Stimulated activated naive CD8-positive, alpha-beta T cell treated with anti-CD3 and anti-CD28 coated beads, Interleukin-15, amount 100 ng/mL, for 72 hours (primary cell): Measurements from ENCODE around the gene PDE3B.
A peak's percentile ranks its signal among the peaks of the same experiment; 100 is the strongest.

Experiments
- ATAC-seq: fragments of 150-1000 bp; cut with Tn5 transposase; 2 replicates; pipeline ENCODE4 v1.10.0; 2021; ENCODE audit warnings: mild to moderate bottlenecking, moderate library complexity
- DNase-seq, 2 donors: peaks; one replicate each; pipeline ENCODE4 v3.0.0; 2021 to 2022
- H3K27ac Mint-ChIP-seq, 2 donors: one replicate each; pipeline ENCODE4 v1.8.0; 2022; ENCODE audit warnings: mild to moderate bottlenecking in 2 of 2, mixed read lengths in 2 of 2, moderate library complexity in 2 of 2
- H3K27me3 Mint-ChIP-seq: one replicate; pipeline ENCODE4 v1.8.0; 2022; ENCODE audit warnings: mixed read lengths
- H3K4me1 Mint-ChIP-seq: one replicate; pipeline ENCODE4 v1.8.0; 2022; ENCODE audit warnings: mild to moderate bottlenecking, mixed read lengths
- H3K4me3 Mint-ChIP-seq, 2 donors: one replicate each; pipeline ENCODE4 v1.8.0; 2022; ENCODE audit warnings: mild to moderate bottlenecking in 2 of 2, mixed read lengths in 2 of 2, moderate library complexity in 1 of 2
- H3K9me3 Mint-ChIP-seq, 2 donors: one replicate each; pipeline ENCODE4 v1.8.0; 2022; ENCODE audit warnings: mixed read lengths in 2 of 2

The PDE3B gene

GRCh38 chr11:14906578-14906977, 263.0 kb downstream of the PDE3B start:
- peak overlapping the region; percentile 93 to 95 for H3K4me3 Mint-ChIP-seq
- H3K9me3 Mint-ChIP-seq = no peaks in the 10 kb centered on the region
- H3K27ac Mint-ChIP-seq = no peak overlapping the region
- no peaks in the 10 kb centered on the region for H3K27me3 Mint-ChIP-seq
- no peak for ATAC-seq
- DNase-seq = peak; percentile 15 to 27
- peaks cover 52% of the 10 kb centered on the region for H3K4me1 Mint-ChIP-seq

GRCh38 chr11:14906993-14907392, 263.4 kb downstream of the PDE3B start:
- peaks cover 52% of the 10 kb centered on the region for H3K4me1 Mint-ChIP-seq
- DNase-seq (no peak), ATAC-seq (no peak)
- H3K4me3 Mint-ChIP-seq = peak overlapping the region in 1 of 2 donors; percentile 93
- no peaks in the 10 kb centered on the region for H3K9me3 Mint-ChIP-seq
- H3K27ac Mint-ChIP-seq = no peak overlapping the region
- H3K27me3 Mint-ChIP-seq = no peaks in the 10 kb centered on the region

- H3K27me3 Mint-ChIP-seq = no peaks in the 10 kb centered on the region
- ATAC-seq (peak; percentile 64), DNase-seq (peak; percentile 79 to 83)
- no peak overlapping the region for H3K27ac Mint-ChIP-seq
- no peaks in the 10 kb centered on the region for H3K9me3 Mint-ChIP-seq
- H3K4me3 Mint-ChIP-seq = peak overlapping the region; percentile 57 to 60
- peaks cover 50% of the 10 kb centered on the region for H3K4me1 Mint-ChIP-seq
Observed at GRCh38 chr11:14907411-14908213, 264.0 kb downstream of the PDE3B start.

- no peaks in the 10 kb centered on the region for H3K9me3 Mint-ChIP-seq
- ATAC-seq (no peak), DNase-seq (peak in 1 of 2 donors; percentile 21)
- no peaks in the 10 kb centered on the region for H3K27me3 Mint-ChIP-seq
- H3K27ac Mint-ChIP-seq = no peak overlapping the region
- peak overlapping the region in 1 of 2 donors; percentile 42 for H3K4me3 Mint-ChIP-seq
- H3K4me1 Mint-ChIP-seq = peaks cover 46% of the 10 kb centered on the region
Observed at GRCh38 chr11:14908214-14908880, 264.7 kb downstream of the PDE3B start.

- ATAC-seq = no peak
Observed at GRCh38 chr11:14914536-14914935, 270.9 kb downstream of the PDE3B start.

GRCh38 chr11:14916403-14916802, 272.8 kb downstream of the PDE3B start:
- DNase-seq (no peak), ATAC-seq (no peak)
- Mint-ChIP-seq H3K27ac (no peak overlapping the region), H3K9me3 (no peaks in the 10 kb centered on the region), H3K4me1 (no peaks in the 10 kb centered on the region), H3K27me3 (no peaks in the 10 kb centered on the region), H3K4me3 (no peak overlapping the region)

More at GRCh38 chr11:14914536-14914935, 270.9 kb downstream of the PDE3B start:
- no peak for DNase-seq
- H3K27me3 Mint-ChIP-seq = no peaks in the 10 kb centered on the region
- no peak overlapping the region for H3K4me3 Mint-ChIP-seq
- no peaks in the 10 kb centered on the region for H3K9me3 Mint-ChIP-seq
- no peaks in the 10 kb centered on the region for H3K4me1 Mint-ChIP-seq
- no peak overlapping the region for H3K27ac Mint-ChIP-seq
